ENCODE measurements around the gene AACS.

DNA sequence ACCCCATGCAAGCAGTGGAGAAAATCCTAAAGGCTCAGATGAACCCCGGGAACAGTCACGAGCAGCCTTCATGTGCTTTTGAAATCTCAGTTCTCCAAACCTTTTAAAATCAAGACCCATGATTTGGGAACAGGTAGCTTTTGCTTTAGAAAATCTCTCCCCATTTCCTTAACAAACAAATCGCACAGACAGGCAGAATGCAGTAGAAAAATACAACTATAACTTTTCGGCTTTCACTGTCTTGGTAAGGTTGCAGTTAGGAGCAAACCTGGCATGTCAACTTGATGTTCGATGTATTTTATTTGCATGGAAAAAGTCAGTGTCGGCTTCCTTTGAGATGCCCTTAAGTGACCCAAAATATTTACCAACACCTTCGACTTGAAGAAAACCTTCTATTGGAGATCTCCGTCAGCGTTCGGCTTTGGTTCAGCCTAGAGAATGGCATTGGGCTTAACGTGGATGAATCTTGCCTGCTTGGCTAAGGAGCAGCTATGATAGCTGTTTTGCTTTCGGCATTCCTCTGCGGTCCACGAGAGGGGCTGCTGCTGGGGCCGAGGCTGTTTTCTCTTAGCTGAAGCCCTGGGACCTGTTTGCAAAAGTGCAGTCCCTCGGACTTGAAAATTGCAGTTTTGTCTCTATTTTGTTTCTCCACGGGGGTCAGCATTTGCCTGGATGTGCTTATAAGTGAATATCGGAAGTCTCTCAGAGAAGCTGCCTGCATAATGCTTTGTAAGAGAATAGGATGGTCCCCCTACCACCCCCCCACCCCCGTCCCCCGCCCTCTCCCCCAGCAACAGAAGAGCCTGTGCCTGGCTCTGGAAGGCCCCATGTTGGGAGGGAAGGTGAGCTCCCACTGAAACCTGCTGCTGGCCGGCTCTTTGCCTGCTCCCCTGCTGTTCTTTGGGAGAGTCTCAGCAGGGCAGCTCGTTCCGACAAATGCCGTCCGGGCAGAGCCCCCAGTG, 122.8 kb downstream of the AACS start:
- TF ChIP-seq POLR2A (IDR thresholded peaks at IDR 0.05) = no peak
- TF ChIP-seq, protein P1, sequence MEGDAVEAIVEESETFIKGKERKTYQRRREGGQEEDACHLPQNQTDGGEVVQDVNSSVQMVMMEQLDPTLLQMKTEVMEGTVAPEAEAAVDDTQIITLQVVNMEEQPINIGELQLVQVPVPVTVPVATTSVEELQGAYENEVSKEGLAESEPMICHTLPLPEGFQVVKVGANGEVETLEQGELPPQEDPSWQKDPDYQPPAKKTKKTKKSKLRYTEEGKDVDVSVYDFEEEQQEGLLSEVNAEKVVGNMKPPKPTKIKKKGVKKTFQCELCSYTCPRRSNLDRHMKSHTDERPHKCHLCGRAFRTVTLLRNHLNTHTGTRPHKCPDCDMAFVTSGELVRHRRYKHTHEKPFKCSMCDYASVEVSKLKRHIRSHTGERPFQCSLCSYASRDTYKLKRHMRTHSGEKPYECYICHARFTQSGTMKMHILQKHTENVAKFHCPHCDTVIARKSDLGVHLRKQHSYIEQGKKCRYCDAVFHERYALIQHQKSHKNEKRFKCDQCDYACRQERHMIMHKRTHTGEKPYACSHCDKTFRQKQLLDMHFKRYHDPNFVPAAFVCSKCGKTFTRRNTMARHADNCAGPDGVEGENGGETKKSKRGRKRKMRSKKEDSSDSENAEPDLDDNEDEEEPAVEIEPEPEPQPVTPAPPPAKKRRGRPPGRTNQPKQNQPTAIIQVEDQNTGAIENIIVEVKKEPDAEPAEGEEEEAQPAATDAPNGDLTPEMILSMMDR (IDR thresholded peaks at IDR 0.05 in 8 of 11, conservative IDR thresholded peaks at IDR 0.05 in 3 of 11) = no peak

Measured in spleen (tissue), 7 donors.